CD4-positive, alpha-beta T cell treated with Interleukin-6 for 4 hours (primary cell): ENCODE results near the gene SH2B2.
"Not testable (repeated sequence)": the region's sequence is repeated elsewhere in the genome, so short reads cannot be mapped to it uniquely, and the experiment has no call there.

Source experiments
- DNase-seq: peaks from one replicate; pipeline ENCODE4 v3.0.0-alpha.2; 2020; ENCODE audit warnings: mixed read lengths

SH2B2 gene

GRCh38 chr7:102337420-102337819, 50.8 kb downstream of the SH2B2 start:
- DNase-seq = not testable (repeated sequence)

GRCh38 chr7:102340599-102341368, 54.1 kb downstream of the SH2B2 start:
- DNase-seq = not testable (repeated sequence)

DNA sequence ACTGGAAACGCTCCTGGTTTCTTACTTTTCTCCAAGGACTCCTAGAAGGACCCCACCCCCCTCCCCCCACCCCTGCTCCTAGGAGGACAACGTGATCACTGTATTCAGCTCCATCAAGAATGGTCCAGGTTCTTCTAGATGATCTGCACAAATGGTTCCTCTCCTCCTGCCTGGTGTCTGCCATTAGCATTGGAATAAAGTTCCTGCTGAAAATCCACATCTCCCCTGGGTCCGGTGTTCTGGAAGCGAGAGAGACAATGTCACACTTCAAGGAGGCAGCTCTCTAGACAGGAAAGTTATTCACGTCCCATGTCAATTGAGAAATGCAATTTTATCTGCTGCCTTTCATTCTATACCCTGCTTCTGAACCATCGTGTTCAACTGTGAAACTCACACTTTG, 60.3 kb downstream of the SH2B2 start:
- not testable (repeated sequence) for DNase-seq

DNA sequence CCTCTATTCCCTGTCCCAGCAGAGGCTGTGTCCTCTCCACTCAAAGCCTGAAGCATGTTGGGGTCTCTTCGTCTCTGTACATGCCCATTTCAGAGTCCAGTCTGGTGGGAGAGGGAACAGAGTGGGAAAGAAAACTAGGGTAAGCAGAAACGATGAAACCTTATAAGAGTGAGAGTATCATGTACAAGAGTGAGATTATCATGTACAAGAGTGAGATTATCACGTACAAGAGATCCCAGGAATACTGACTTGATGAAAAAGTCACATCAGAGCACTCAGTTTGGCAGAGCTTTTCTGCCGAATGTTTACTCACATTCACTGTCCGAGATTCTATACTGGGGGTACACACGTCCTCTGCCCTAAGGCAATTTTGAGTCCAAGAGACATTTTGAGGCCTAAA, 69.7 kb downstream of the SH2B2 start, which contains the start of gene SPDYE6:
TSS of gene SPDYE6 (minus strand) at position 101 of the 400 bp plus-strand sequence. CDS start 421 bp downstream, outside the sequence.
- DNase-seq = not testable (repeated sequence)

DNA sequence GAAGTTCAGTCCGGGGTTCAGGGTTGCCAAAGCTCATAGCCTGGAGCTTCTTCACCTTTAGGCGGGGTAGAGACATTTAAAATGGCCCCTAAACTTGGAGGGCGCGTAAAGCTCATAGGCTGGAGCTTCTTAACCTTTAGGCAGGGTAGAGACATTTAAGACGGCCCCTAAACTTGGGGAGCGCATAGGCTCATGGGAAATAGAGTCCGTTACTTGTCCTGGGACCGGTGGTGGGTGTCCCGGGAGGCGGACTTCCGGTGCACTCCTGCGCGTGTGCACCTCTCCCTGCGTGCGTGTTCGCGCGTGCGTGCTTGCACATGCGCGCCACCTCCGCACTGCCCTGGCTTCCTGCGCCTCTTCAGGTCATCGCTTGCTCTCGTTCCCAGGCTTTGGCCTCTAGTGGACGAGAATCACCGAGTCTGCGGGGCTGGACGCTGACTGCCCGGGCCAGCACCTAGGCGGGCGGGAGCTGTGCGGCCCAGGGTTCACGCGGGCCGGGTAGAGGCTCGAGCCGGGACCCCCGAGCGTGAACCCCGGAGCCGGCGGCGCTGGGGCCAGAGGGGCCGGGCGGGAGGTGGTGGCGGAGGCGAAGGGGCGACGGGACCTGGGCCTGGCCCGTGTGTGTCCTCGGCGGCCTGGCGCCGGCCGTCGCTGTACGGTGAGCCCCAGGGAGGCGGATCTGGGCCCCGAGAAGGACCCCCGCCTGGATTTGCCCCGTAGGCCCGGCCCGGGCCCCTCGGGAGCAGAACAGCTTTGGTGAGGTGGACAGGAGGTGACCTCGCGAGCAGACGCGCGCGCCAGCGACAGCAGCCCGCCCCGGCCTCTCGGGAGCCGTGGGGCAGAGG, 77.1 kb downstream of the SH2B2 start:
- DNase-seq = peak; percentile 94

GRCh38 chr7:102364394-102364886, 77.8 kb downstream of the SH2B2 start:
- not testable (repeated sequence) for DNase-seq

DNA sequence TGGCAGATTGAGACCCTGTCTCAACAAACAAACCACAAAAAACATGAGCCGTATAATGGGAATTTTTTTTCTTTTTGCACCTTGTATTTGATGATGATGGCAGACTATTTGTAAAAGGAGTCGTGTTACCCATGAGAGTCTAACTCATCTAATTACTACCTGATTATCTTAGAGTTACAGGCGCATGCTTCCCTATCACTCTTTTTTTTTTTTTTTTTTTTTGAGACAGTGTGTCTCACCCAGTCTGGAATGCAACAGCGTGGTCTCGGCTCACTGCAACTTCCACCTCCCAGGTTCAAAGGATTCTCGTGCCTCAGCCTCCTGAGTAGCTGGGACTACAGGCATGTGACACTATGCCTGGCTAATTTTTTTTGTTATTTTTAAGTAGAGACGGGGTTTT, 78.7 kb downstream of the SH2B2 start:
- DNase-seq = not testable (repeated sequence)

- not testable (repeated sequence) for DNase-seq
Observed at GRCh38 chr7:102370038-102370437, 83.4 kb downstream of the SH2B2 start.
